PFSK-1 (cell line): ENCODE measurements around the gene RHOF.
A peak's percentile ranks its signal among the peaks of the same experiment; 100 is the strongest.

Source experiments
- FOXP2 ChIP-seq: optimal IDR thresholded peaks from 2 replicates; pipeline ENCODE3; 2011; ENCODE audit warnings: borderline replicate concordance, control low read depth, inconsistent platforms; ENCODE audit not compliant: insufficient read depth; ENCODE audit errors: extremely low read length, extremely low read depth
- POLR2AphosphoS5 ChIP-seq: IDR thresholded peaks from 2 replicates; pipeline ENCODE4 v1.6.1; 2012; ENCODE audit warnings: low read depth, mild to moderate bottlenecking, control low read depth, low read length, moderate library complexity
- REST ChIP-seq, 2 experiments: IDR thresholded peaks; 2 replicates each; pipeline versions ENCODE4 v1.6.1 to v1.8.0; 2011 to 2012; ENCODE audit warnings: low read depth in 2 of 2, low read length in 2 of 2, control low read depth in 1 of 2, inconsistent platforms in 1 of 2, mild to moderate bottlenecking in 1 of 2, moderate library complexity in 1 of 2; ENCODE audit not compliant: insufficient read depth in 1 of 2
- SIN3A ChIP-seq: IDR thresholded peaks from 2 replicates; pipeline ENCODE4 v1.6.1; 2012; ENCODE audit warnings: mild to moderate bottlenecking, low read length, moderate library complexity, borderline replicate concordance; ENCODE audit not compliant: insufficient read depth
- TAF1 ChIP-seq: IDR thresholded peaks from 2 replicates; pipeline ENCODE4 v1.6.1; 2012; ENCODE audit warnings: low read length, control low read depth, borderline replicate concordance; ENCODE audit not compliant: insufficient read depth

RHOF gene

GRCh38 chr12:121799156-121799841 is 5.8 kb upstream of the RHOF start:
- TF ChIP-seq REST (IDR thresholded peaks at IDR 0.05; ENCODE audit: insufficient read depth in 1 of 2, low read depth in 2 of 2, low read length in 2 of 2) (no peak), SIN3A (0 out of 2 replicates have a peak, but pooled peaks have one; percentile 30)

GRCh38 chr12:121798787-121799155 is 5.3 kb upstream of the RHOF start:
- TF ChIP-seq REST (IDR thresholded peaks at IDR 0.05; ENCODE audit: insufficient read depth in 1 of 2, low read depth in 2 of 2, low read length in 2 of 2) (no peak), TAF1 (no peak), FOXP2 (no peak), POLR2AphosphoS5 (no peak), SIN3A (no peak)

- TF ChIP-seq SIN3A: no peak
- peak; percentile 31; the same call in 1 of the 2 replicates for TF ChIP-seq POLR2AphosphoS5
- no peak for TF ChIP-seq FOXP2
- no peak for TF ChIP-seq REST (IDR thresholded peaks at IDR 0.05; ENCODE audit: insufficient read depth in 1 of 2, low read depth in 2 of 2, low read length in 2 of 2)
Measured at GRCh38 chr12:121797937-121798786, 4.7 kb upstream of the RHOF start.

- TF ChIP-seq POLR2AphosphoS5 (peak; percentile 28; the same call in 1 of the 2 replicates), TAF1 (no peak)
Measured at GRCh38 chr12:121796855-121797751, 3.6 kb upstream of the RHOF start.
